Activated naive CD4-positive, alpha-beta T cell treated with Interleukin-2 at 50 U/mL for 16 hours (primary cell): ENCODE results near the gene BCAR3.
"Not testable (repeated sequence)": the region's sequence is repeated elsewhere in the genome, so short reads cannot be mapped to it uniquely, and the experiment has no call there.

ENCODE experiments used
- DNase-seq: peaks from one replicate; pipeline ENCODE4 v3.0.0-alpha.2; 2020

Gene BCAR3

DNA sequence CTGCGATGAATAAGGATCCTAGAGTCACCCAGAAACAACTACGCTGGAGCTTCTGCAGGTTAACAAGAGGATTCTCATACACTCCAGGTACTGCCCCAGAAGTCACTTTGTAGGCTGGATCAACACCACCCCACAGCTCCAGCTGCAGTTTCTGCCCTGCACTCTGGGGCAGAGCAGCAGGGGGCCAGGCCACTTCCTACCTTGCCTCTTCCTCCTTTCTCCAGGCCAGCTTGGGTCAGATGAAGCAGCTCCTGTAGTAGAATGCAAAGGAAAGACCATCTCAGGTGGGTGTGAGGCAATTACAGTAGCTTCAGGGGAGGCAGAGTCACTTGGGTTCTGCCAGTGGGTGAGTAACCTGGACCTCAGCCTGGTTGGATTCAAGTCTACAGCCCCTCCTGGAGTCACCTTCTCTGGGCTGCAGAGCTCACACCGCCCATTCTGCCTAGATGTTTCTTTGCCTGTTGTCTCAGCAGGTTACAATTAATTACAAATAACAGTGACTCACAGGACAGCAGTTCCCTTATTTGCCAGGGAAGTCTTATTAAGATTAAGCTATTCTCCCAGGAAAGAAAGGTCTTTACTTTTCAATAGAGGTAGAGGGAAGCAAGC lies 24.4 kb upstream of the BCAR3 start:
- DNase-seq = no peak

GRCh38 chr1:93704052-93704451 lies 22.4 kb upstream of the BCAR3 start:
- no peak for DNase-seq

- no peak for DNase-seq
Observed at GRCh38 chr1:93703643-93704042, 22.0 kb upstream of the BCAR3 start.

DNA sequence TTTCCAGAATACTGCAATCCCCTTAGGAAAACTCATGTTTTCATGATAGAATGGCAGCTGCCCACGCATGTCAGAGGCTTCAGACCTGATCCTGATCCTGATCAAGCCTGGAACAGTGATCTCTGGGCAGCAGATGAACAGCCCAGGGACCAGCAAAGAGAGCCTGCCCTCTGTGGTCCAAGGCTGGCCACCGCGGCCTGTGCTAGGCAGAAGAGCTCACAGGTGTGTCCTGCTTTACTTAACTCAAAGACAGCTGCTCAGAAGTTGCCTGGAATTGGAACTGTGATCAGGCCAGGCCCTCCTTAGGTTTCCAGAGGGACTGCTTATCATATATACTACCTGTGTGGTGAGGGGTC lies 21.2 kb upstream of the BCAR3 start:
- DNase-seq = no peak

GRCh38 chr1:93702111-93702827 lies 20.6 kb upstream of the BCAR3 start:
- DNase-seq = no peak

DNA sequence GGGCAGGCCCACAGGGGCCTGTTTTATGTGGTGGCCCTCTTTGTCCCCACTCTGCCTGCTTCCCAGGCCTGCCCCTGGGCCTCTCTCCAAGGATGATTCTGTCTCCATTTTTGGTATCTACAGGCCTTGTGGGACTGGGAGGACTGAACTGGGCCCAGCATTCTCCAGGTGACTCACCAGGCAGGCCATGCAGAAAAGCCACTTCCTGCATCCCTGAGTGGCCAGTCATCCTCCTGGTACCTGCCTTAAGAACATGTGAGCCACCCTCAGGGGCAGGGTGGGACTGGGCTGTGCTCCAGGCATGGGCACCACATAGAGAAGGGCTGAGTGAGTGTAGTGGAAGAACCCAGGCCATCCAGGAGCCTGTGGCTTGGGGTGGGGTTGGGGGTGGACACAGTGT lies 20.0 kb upstream of the BCAR3 start:
- no peak for DNase-seq

- no peak for DNase-seq
Observed at GRCh38 chr1:93700532-93701469, 19.2 kb upstream of the BCAR3 start.

- DNase-seq = no peak
Observed at GRCh38 chr1:93699503-93700168, 18.0 kb upstream of the BCAR3 start.

DNA sequence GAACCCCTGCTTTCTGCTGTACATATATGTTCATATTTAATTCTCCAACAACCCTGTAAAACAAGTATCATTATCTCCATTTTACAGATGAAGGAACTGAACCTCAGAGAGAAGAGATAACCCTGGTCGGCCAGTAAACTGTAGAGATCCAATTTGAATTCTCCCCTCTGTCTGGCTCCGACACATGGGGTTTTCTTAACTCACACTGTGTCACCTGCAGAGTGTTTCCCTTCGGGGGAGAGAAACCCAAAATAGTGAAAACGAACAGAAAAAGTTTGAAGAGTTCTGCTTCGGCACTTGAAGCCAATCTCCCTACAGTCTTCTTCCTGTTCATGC lies 17.4 kb upstream of the BCAR3 start:
- no peak for DNase-seq

DNA sequence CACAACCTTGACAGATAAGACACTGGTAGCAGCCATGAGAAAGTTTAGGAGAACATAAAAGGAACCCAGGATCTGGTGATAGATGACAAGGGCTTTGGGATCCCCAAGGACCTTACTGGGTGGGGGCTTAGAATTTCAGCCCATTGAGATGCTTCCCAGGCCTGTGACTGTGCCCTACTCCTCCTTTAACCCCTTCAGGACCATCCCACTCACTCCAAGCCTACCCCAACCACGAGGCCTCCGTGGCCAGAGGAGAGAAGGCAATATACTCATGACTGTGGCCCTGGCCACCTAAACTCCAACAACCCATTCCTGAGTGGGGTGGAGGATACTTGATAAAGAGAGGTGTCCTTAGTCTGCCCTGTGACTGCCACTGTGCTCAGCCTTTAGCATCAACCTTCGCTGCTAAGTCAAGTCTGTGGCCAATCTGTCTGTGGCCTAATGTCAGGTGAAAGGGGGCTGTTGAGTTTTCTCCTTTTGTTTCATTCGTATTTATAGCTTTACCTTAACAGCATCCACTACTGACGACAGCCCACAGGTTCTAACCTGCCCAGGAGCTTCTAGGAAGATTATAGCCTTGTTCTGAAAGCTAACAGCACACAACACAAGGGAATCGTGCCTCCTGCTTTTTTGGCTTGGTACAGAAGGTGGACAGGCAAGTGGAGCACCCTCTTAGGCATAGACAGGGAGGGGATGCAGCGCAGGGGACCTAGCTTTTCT lies 16.9 kb upstream of the BCAR3 start:
- no peak for DNase-seq

- not testable (repeated sequence) for DNase-seq
Observed at GRCh38 chr1:93697566-93697965, 15.9 kb upstream of the BCAR3 start.

DNA sequence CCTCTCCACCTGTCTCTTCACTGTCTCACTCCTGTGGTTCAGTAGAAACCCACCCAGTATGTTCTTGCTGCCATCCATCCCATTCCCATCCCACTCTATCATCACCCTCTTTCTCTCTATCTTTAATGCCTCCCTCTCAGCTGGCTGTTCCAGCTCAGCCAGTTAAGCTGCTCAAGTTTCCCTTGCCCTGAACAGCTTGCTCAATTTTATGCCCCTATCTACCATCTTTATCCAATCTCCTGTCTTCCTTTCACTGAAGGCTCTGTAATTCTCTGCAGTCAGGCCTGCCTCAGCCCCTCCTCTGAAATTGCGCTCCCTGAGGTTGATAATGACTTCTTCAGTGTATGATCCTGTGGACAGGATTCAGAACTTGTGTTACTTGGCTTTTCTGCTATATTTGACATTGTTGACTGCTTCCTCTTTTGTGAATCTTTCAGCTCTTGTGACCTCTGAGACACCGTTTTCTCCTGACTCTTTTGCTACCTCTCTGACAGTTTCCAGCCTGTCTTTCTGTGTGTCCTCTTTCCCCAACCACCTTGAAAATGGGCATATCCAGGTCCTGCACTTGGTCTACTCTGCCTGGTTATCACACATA lies 13.9 kb upstream of the BCAR3 start:
- DNase-seq = no peak

GRCh38 chr1:93694819-93695218 lies 13.2 kb upstream of the BCAR3 start:
- no peak for DNase-seq

DNA sequence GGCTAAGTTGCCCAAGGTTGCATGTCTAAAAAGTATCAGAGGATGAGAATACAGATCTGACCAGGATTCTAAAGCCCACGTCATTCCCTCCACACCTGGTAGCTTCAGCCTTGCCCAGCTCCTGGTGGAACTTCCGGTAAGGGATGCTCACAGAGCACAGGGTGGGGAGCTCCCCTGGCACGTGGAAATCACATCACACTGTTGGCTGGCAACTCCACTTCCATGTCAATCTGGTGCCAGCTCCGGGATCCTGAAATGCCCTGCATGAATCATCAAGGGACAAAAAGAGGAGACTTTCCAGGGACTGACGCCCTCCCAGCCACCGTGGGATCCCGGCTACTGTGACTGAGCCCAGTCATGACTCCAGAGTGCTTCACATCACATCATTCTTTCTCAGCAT lies 12.4 kb upstream of the BCAR3 start:
- DNase-seq = no peak

- peak; percentile 47 for DNase-seq
Observed at GRCh38 chr1:93692983-93693591, 11.4 kb upstream of the BCAR3 start.

DNA sequence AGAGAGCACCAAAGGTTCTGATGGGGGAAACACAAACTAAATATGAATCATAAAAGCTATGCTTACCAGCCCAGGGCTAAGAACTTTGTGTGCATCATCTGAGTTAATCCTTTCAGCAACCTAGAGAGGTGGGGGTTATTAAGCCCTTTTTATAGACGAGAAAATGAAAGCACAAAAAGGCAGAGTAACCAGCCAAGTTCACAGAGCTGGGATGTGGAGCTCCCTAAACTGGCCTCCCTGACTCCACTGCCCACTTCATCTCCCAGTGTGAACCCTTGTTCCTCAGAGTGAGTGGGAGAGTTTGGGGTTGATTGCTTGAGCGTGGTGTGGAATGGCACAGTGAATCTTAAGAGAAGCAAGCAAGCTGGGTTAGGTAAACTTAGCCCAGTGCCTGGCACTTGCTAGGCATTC lies 10.8 kb upstream of the BCAR3 start:
- DNase-seq = no peak

DNA sequence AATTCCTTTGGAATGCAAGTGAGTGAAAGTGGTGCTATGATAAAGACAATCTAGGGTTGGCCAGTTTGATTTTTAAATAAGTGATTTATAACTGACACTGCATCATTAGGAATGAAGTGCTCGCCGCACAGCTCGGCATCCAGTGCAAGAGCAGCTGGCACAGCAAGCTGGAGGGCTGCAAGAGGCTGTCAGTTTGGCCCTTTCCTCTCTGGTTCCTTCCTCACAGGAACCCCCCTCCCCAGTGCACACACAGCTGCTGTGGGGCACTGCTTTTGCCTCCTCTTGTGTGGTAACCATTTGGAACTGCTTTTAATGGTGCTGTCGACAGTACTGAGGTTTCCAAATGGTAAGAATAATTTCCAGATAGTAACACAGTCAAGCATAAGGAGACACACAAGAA lies 10.4 kb upstream of the BCAR3 start:
- no peak for DNase-seq

DNA sequence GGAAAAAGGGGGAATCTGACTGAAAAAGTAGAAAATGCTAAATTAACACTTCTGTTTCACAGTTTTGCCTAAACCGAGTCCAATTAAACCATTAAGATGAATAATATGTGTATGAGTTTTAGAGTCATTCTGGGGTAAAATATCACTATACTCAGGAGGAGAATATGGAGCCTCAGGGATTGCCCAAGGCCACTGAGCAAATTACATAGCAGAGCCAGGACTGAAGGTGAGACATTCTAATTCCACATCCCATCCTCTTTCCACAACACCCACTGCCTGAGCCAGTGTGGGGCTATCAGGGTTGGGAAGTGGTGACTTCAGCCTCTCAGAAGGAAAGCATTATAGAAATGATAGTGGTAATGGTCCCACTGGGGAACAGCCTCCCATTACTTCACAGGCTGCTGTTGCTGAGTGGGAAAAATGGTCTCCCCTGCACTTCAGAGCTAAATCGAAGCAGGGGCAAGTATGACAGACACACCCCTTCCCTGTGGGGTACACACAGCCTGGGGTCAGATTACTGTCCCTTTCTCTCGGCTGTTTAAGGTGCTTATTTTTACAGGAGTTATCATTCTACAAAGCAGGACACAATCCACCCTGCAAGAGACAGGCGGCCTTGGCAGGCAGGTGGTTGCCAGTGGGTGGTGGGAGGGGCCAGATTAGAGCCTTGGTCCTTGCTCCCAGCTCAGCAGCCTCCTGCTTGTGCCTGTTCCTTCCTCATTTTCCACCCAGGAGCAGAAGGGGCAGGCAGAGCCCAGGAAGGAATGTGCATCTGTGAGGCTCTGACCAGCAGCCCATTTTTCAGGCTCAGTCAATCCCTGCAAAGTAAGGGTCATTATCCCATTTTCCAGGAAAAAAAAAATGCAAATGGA lies 9.5 kb upstream of the BCAR3 start:
- DNase-seq = no peak

- no peak for DNase-seq
Observed at GRCh38 chr1:93690341-93690740, 8.7 kb upstream of the BCAR3 start.

- DNase-seq = no peak
Observed at GRCh38 chr1:93689521-93690223, 8.0 kb upstream of the BCAR3 start.
